ENCODE results near the gene VAC14.
"Not testable (repeated sequence)": the region's sequence is repeated elsewhere in the genome, so short reads cannot be mapped to it uniquely, and the experiment has no call there.

VAC14 gene

GRCh38 chr16:70682239-70683145 lies 118.5 kb downstream of the VAC14 start:
- FAIRE-seq = no peak
- no peak for DNase-seq (ENCODE audit: low spot score)

GRCh38 chr16:70681382-70682238 lies 119.3 kb downstream of the VAC14 start:
- FAIRE-seq (no peak), DNase-seq (ENCODE audit: low spot score) (no peak)

GRCh38 chr16:70680495-70681381 lies 120.2 kb downstream of the VAC14 start:
- FAIRE-seq (no peak), DNase-seq (ENCODE audit: low spot score) (no peak)

GRCh38 chr16:70679671-70680494 lies 121.1 kb downstream of the VAC14 start:
- DNase-seq (ENCODE audit: low spot score) (no peak), FAIRE-seq (no peak)

- DNase-seq (ENCODE audit: low spot score) (no peak), FAIRE-seq (no peak)
Measured at GRCh38 chr16:70678898-70679670, 121.9 kb downstream of the VAC14 start.

- no peak for FAIRE-seq
- no peak for DNase-seq (ENCODE audit: low spot score)
Measured at GRCh38 chr16:70678121-70678897, 122.6 kb downstream of the VAC14 start.

GRCh38 chr16:70677499-70678120 lies 123.3 kb downstream of the VAC14 start:
- DNase-seq (ENCODE audit: low spot score) (no peak), FAIRE-seq (no peak)

GRCh38 chr16:70676675-70677498 lies 124.1 kb downstream of the VAC14 start:
- DNase-seq (ENCODE audit: low spot score) (no peak), FAIRE-seq (peak; percentile 56)

GRCh38 chr16:70675851-70676513 lies 125.0 kb downstream of the VAC14 start:
- FAIRE-seq (no peak), DNase-seq (ENCODE audit: low spot score) (no peak)

- FAIRE-seq = no peak
- no peak for DNase-seq (ENCODE audit: low spot score)
Measured at GRCh38 chr16:70674221-70675014, 126.5 kb downstream of the VAC14 start.

- not testable (repeated sequence) for FAIRE-seq; DNase-seq (ENCODE audit: low spot score)
Measured at GRCh38 chr16:70670938-70671337, 130.0 kb downstream of the VAC14 start.

- peak; percentile 55 for FAIRE-seq
- DNase-seq (ENCODE audit: low spot score) = no peak
Measured at GRCh38 chr16:70670175-70670574, 130.8 kb downstream of the VAC14 start.

GRCh38 chr16:70665806-70666735 lies 134.9 kb downstream of the VAC14 start:
- FAIRE-seq (no peak), DNase-seq (ENCODE audit: low spot score) (no peak)

GRCh38 chr16:70665113-70665694 lies 135.8 kb downstream of the VAC14 start:
- DNase-seq (ENCODE audit: low spot score) = no peak

More at GRCh38 chr16:70665113-70665694, 135.8 kb downstream of the VAC14 start:
- no peak for FAIRE-seq
